HCT116 (cell line): Measurements from ENCODE around the gene RND3.

ENCODE experiments used
- FOSL1 ChIP-seq: IDR thresholded peaks from 2 replicates; pipeline ENCODE4 v1.6.1; 2012; ENCODE audit warnings: low read depth
- TF ChIP-seq, protein P1 (sequence below), 3 experiments: fragments of 200-600 bp in 1 of 3; sonication (generic) in 1 of 3; IDR thresholded peaks in 2 of 3; conservative IDR thresholded peaks in 1 of 3; 2 replicates each; pipeline ENCODE4 v1.5.1; 2012 to 2017; ENCODE audit warnings: low read depth in 2 of 3, low read length in 2 of 3, antibody characterized with exemption in 1 of 3, borderline replicate concordance in 1 of 3, control low read depth in 1 of 3, mild to moderate bottlenecking in 1 of 3, mixed read lengths in 1 of 3, mixed run types in 1 of 3, moderate library complexity in 1 of 3; ENCODE audit not compliant: insufficient read depth in 1 of 3

DNA sequence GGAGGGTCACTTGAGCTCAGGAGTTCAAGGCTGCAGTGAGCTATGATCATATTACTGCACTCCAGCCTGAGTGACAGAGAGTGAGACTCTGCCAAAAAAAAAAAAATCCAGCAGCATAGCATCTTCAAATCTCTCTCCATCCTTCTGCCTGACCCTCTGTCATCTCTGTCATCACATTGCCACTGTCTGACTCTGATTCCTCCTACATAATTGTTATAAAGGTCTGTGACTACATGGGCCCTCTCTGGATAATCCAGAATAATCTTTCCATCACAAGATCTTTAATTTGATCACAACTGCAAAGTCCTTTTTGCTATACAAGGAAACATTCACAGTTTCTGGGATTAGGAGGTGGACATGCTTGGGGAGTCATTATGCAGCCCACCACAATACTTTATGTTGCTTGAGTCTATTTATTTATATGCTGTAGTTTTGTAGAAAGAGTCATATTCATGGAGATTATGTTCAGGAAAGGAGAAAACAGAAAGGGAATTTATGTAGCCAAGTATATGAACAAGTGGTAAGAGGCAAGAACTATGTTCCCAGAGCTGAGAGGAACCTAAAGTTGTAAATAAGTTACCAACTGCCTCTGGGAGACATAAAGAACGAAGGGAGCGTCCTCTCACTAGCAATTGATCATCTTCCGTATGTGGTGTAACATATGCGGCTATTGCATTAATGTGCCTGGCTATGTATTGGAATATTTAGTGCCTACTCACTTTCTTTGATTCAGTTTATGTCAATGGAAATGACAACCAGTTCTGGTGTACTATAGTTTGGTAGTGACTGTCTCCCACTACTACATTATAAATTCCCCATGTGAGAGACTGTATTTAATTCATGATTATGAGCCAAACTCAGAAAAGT, 21.5 kb downstream of the RND3 start:
- no peak for TF ChIP-seq FOSL1
- TF ChIP-seq, protein P1, sequence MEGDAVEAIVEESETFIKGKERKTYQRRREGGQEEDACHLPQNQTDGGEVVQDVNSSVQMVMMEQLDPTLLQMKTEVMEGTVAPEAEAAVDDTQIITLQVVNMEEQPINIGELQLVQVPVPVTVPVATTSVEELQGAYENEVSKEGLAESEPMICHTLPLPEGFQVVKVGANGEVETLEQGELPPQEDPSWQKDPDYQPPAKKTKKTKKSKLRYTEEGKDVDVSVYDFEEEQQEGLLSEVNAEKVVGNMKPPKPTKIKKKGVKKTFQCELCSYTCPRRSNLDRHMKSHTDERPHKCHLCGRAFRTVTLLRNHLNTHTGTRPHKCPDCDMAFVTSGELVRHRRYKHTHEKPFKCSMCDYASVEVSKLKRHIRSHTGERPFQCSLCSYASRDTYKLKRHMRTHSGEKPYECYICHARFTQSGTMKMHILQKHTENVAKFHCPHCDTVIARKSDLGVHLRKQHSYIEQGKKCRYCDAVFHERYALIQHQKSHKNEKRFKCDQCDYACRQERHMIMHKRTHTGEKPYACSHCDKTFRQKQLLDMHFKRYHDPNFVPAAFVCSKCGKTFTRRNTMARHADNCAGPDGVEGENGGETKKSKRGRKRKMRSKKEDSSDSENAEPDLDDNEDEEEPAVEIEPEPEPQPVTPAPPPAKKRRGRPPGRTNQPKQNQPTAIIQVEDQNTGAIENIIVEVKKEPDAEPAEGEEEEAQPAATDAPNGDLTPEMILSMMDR (IDR thresholded peaks at IDR 0.05 in 2 of 3, conservative IDR thresholded peaks at IDR 0.05 in 1 of 3; ENCODE audit: borderline replicate concordance in 1 of 3, insufficient read depth in 1 of 3, low read depth in 2 of 3, low read length in 2 of 3) = no peak
